ENCODE measurements around the gene AHR. TPM values are rescaled to one million over a fixed set of nuclear protein-coding genes. Genes with fewer than 3 reads are reported as not detected.

AHR gene
- 5.8 TPM for polyA plus RNA-seq

DNA sequence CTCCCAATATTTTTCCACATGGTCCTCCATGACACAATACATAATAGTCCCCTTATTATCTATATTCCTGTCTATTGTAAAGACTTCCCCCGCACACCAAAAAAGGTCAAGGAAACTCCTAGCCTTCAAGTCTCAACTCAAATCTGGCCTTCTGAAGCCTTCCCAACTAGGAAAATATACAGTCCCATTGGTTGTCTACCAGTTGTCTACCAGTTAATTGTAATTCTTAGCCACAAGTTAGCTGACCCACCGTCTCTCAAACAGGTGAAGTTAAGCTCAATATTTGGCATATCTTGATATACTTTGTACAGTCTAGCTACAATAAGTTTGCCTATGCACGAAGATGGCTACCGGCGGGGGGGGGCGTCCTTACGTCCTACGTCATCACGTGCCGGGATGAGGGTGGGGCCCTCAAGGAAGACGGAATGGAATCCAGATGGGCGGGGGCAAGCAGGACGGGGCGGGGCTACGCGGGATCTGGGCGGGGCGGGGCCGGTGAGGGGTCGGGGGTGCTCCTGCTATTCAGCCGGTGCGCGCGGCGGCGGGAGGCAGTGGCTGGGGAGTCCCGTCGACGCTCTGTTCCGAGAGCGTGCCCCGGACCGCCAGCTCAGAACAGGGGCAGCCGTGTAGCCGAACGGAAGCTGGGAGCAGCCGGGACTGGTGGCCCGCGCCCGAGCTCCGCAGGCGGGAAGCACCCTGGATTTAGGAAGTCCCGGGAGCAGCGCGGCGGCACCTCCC is at the start of gene AHR:
Gene AHR (plus strand): TSS at position 551 of the 738 bp plus-strand sequence. CDS start 613 bp downstream, outside the sequence.
- H3K4me1 Mint-ChIP-seq: peaks cover 24 to 32% (median 30%) of the 10 kb centered on the region in 3 donors
- peaks cover 3% of the 10 kb centered on the region for H3K36me3 Mint-ChIP-seq
- H3K4me3 Mint-ChIP-seq: peak within 1 kb of the TSS; percentile 88 to 95 (median 93)
- peak within 1 kb of the TSS; percentile 83 to 99 (median 90) for H3K27ac Mint-ChIP-seq
- H3K9me3 Mint-ChIP-seq: peaks cover 0 to 7% (median 0%) of the 10 kb centered on the region in 3 donors
- no peaks in the 10 kb centered on the region for H3K27me3 Mint-ChIP-seq

DNA sequence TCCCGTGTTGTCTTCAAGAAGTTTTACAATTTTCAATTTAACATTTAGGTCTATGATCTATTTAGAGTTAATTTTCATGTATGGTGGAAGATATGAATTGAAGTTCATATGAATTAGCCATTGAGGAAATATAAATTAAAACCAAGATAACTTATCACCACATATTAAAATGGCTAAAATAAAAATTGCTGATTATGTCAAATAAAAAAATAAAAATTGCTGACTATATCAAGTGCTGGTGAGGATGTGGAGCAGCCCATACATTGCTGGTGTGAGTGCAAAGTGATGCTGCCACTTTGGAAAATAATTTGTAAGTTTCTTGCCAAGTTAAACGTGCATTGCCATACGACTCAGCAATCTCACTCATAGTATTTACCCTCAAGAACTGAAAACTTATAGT is 44.6 kb upstream of the AHR start:
- Mint-ChIP-seq H3K27ac (no peak overlapping the region), H3K4me3 (no peak overlapping the region)

DNA sequence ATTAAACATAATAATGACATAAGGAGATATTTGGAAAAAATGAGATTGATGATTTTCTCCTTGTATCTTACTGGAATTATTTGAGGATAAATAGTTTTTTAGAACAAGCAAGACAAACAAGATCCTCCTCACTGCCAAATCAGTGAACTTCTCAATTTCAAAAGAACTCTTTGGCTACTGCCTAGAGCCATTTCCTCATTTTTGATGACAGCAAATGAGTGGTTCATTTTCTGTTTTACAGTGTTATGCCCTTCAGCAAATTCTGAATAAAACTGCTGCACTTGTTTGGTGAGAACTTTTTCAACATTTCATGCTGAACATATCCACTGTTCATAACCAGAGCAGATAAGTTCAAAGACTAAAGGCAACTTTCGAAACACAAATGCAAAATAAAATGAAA is 42.5 kb upstream of the AHR start:
- Mint-ChIP-seq H3K9me3 (peaks cover 0 to 2% (median 0%) of the 10 kb centered on the region in 3 donors), H3K27ac (no peak overlapping the region), H3K36me3 (no peaks in the 10 kb centered on the region), H3K27me3 (no peaks in the 10 kb centered on the region), H3K4me1 (no peaks in the 10 kb centered on the region), H3K4me3 (no peak overlapping the region)

More for the DNA sequence above, 44.6 kb upstream of the AHR start:
- peaks cover 0 to 2% (median 0%) of the 10 kb centered on the region in 3 donors for H3K9me3 Mint-ChIP-seq
- H3K27me3 Mint-ChIP-seq: no peaks in the 10 kb centered on the region
- no peaks in the 10 kb centered on the region for H3K4me1 Mint-ChIP-seq
- no peaks in the 10 kb centered on the region for H3K36me3 Mint-ChIP-seq

DNA sequence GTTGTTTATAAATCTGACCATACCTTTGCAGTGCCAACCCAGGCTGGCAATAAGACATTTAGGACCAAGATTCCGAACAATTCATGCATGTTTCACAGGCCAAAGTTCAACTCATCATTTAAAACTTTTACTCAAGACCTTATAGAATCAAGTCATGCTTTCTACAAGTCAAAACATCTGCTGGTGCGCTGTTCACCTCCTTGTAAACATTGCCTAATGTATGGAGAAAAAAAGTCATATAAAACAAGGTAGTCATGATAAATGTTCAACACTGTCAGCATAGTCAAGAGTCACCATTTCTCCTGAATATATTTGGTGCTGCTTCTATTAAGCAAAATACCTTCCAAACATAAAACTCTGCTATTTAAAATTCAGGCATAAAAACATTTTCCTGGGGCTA is 42.1 kb upstream of the AHR start:
- no peak overlapping the region for H3K4me3 Mint-ChIP-seq
- H3K27ac Mint-ChIP-seq: no peak overlapping the region
- H3K27me3 Mint-ChIP-seq: no peaks in the 10 kb centered on the region
- H3K9me3 Mint-ChIP-seq: peaks cover 0 to 2% (median 0%) of the 10 kb centered on the region in 3 donors
- no peaks in the 10 kb centered on the region for H3K4me1 Mint-ChIP-seq
- no peaks in the 10 kb centered on the region for H3K36me3 Mint-ChIP-seq

DNA sequence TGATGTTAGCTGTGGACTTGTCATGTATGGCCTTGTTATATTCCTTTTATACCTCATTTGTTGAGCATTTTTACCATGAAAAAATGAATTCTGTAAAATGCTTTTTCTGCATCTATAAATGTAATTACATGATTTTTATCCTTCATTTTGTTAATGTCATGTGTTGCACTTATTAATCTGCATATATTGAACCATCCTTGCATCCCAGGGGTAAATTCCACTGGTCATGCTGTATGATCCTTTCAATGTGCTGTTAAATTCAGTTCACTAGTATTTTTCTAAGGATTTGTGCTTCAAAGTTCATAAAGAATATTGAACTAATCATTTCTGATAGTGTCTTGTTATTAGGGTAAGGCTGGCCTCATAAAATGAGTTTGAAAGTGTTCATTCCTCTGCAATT is 31.9 kb upstream of the AHR start:
- Mint-ChIP-seq H3K36me3 (peaks cover 6% of the 10 kb centered on the region), H3K27me3 (no peaks in the 10 kb centered on the region), H3K4me3 (no peak overlapping the region), H3K4me1 (no peaks in the 10 kb centered on the region), H3K9me3 (peaks cover 8 to 29% (median 22%) of the 10 kb centered on the region in 3 donors), H3K27ac (no peak overlapping the region)

DNA sequence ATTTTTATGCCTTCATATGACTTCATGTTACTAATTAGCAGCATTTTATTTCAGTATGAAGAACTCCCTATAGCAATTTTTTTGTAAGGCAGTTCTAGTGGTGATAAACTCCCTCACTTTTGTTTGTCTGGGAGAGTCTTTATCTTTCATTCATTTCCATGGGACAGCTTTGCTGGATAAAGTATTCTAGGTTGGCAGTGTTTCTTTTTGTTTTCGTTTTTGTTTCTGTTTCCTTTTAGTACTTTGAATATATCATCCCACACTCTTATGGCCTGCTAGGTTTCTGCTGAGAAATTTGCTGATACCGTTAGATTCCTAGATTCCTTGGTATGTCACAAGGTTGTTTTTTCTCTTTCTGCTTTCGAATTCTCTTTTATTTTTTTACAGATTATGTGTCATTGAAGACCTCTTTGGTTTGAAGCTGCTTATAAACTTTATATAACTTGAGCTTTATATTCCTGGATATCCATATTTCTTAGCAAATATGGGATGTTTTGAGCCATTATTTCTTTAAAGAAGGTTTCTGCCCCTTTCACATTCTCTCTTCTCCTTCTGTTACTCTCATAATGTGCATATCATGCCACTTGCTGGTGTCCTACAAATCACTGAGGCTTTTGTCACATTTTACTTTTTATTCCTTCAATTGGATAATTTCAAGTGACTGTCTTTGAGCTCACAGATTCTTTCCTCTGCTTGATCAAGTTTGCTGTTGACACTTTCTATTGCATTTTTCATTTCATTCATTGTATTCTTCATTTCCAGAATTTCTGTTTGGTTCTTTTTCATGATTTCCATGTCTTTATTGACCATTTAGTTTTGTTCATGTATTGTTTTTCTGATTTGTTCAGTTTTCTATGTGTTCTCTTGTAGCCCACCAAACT is 28.9 kb upstream of the AHR start:
- Mint-ChIP-seq H3K4me3 (peak overlapping the region in 1 of 4 donors; percentile 77), H3K27ac (no peak overlapping the region), H3K4me1 (no peaks in the 10 kb centered on the region), H3K36me3 (peaks cover 6% of the 10 kb centered on the region), H3K9me3 (peaks cover 8 to 31% (median 22%) of the 10 kb centered on the region in 3 donors), H3K27me3 (no peaks in the 10 kb centered on the region)

DNA sequence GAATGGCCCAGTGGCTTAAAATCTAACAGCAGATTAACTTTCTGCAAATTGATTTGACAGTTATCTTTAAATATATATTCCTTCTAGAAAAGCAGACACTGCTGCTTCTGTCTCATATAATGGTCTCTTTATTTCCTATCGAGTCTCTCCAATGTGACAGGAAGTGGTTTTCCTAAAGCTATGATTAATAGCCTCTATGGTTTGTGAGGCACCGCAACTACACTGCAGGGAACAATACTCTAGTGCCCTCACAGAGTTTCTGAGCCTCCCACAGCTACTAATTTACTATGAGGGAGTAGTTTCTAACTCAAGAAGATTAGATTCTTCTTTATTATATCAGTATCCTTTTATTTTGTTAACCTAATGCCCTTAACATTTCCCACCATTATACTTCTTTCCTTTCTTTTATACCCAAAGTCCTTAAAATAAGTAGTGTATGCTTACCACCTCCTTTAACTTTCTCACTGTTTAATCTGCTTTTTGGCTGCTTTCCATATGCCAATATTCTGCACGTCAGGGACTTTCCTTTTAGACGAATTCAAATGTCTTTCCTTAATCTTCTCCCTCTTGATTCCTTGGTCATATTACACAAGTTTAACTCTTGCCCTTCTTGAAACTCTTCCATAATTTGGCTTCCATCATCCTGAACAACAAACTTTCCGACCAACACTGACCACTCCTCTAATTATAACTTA is 23.8 kb upstream of the AHR start:
- Mint-ChIP-seq H3K27me3 (no peaks in the 10 kb centered on the region), H3K4me3 (no peak overlapping the region), H3K4me1 (peaks cover 0 to 1% (median 0%) of the 10 kb centered on the region in 3 donors), H3K9me3 (peaks cover 3 to 7% (median 4%) of the 10 kb centered on the region in 3 donors), H3K27ac (no peak overlapping the region), H3K36me3 (no peaks in the 10 kb centered on the region)

DNA sequence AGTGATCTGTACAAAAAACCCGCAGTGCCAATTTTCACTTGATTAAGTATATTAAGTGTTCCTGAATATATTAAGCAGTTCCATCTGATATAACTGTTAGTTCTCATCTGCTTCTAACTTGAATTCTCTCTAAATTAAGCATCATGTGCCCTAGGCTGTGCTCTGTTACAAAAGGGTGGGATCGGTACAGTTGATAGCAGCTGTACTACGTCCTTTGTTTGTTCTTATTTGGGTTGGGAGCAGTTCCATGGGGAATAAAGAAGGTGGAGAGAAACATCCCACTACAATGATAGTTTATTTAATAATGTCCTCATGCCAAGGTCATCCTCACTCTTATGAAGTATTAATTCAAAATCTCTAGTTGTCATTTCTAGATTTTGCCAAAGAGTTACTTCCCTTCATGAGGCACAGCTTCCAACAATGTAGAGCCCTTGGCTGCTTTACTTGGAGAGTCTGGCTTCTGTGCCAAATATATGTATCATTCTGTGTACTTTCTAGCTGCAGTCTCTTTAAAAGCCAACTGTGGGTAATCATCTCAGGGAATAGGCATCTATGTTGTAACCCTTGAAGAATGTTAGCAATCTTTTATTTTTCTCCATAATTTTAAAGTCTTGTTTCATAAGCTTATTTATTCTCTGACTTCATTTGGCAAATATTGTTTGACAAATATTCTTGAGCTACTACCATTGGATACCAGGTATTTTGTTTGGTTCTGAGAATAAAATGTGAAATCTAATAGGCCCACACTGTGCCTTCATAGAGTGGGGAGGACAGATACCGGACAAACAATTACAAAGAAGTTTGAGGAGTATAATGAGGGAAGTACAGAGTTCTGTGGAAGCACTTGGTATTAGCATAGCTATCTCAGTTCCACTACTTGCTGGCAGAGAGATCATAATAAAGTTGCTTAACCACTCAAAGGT is 22.4 kb upstream of the AHR start:
- H3K4me3 Mint-ChIP-seq: no peak overlapping the region
- H3K36me3 Mint-ChIP-seq: no peaks in the 10 kb centered on the region
- peaks cover 0 to 3% (median 2%) of the 10 kb centered on the region in 3 donors for H3K9me3 Mint-ChIP-seq
- H3K4me1 Mint-ChIP-seq: peaks cover 0 to 1% (median 0%) of the 10 kb centered on the region in 3 donors
- no peaks in the 10 kb centered on the region for H3K27me3 Mint-ChIP-seq
- H3K27ac Mint-ChIP-seq: no peak overlapping the region

DNA sequence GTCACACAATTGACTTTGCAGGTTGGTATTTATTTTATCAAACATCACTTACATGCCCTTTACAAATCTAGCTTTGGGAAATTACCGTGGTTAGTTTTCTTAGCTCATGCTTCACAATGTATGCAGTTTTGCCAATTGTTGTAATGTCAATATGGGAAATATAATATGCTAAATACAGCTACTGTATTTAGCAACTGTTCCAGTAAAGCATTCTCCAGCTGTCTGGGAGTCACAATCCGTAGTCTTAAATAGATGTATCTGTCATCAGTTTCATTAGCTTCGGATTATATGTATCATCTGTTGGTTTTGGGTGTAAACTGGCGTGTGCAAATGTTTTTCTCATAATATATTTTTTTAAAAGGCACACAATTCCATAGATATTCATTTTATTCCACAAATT is 19.4 kb upstream of the AHR start:
- H3K36me3 Mint-ChIP-seq: peaks cover under 1% of the 10 kb centered on the region
- no peaks in the 10 kb centered on the region for H3K27me3 Mint-ChIP-seq
- H3K9me3 Mint-ChIP-seq: peaks cover 0 to 3% (median 1%) of the 10 kb centered on the region in 3 donors
- H3K4me3 Mint-ChIP-seq: no peak overlapping the region
- H3K4me1 Mint-ChIP-seq: peaks cover 0 to 1% (median 0%) of the 10 kb centered on the region in 3 donors
- no peak overlapping the region for H3K27ac Mint-ChIP-seq

DNA sequence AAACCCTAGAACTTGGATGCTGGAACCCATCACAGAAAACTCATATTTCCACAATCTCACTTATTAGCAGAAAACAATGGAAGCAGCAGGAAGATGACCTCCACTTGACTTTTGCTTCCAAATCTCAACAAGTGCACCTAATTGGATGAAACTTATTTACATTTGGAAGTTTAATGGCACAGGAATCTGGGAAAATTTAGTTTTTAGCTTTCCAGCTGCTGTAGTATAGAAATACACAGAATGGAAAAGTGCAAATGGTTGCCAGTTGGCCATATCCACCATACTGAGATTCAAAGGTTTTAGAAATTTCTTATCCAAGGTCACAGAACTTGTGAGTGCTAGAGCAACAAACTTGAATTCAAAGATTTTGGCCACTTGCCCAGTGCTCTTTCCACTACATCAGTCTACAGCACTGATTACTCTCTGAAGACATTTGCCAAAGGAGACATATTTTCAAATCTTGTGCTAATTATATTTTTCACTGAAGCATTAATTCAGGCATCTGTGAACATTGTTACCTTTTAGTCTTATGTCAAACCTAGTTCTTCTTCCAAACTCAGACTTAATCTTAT is 9.3 kb upstream of the AHR start:
- H3K36me3 Mint-ChIP-seq: peaks cover 3% of the 10 kb centered on the region
- H3K27me3 Mint-ChIP-seq: peaks cover 2% of the 10 kb centered on the region
- no peak overlapping the region for H3K4me3 Mint-ChIP-seq
- no peaks in the 10 kb centered on the region for H3K9me3 Mint-ChIP-seq
- no peaks in the 10 kb centered on the region for H3K4me1 Mint-ChIP-seq
- no peak overlapping the region for H3K27ac Mint-ChIP-seq

DNA sequence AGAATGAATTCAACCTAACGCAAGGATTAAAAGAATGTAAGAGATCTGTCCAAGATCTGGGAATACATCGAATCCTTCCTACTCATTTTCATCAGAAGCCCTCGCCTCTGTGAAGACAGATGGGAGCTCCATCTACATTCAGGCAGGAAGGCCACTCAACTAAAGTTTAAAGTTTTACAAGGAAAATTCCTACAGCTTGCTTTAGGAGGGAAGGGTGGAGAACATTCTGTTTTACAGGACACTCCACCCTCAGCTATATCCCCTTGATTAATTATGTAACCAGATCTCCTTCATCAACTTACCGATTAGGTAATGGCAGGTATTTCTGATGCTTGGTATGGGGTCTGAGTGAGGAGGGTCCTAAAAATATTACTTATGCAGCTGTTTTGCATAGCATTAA is 5.6 kb upstream of the AHR start:
- H3K4me3 Mint-ChIP-seq: no peak overlapping the region
- no peaks in the 10 kb centered on the region for H3K27me3 Mint-ChIP-seq
- peaks cover 0 to 3% (median 0%) of the 10 kb centered on the region in 3 donors for H3K9me3 Mint-ChIP-seq
- no peaks in the 10 kb centered on the region for H3K36me3 Mint-ChIP-seq
- peaks cover 8 to 10% (median 10%) of the 10 kb centered on the region in 3 donors for H3K4me1 Mint-ChIP-seq
- no peak overlapping the region for H3K27ac Mint-ChIP-seq

DNA sequence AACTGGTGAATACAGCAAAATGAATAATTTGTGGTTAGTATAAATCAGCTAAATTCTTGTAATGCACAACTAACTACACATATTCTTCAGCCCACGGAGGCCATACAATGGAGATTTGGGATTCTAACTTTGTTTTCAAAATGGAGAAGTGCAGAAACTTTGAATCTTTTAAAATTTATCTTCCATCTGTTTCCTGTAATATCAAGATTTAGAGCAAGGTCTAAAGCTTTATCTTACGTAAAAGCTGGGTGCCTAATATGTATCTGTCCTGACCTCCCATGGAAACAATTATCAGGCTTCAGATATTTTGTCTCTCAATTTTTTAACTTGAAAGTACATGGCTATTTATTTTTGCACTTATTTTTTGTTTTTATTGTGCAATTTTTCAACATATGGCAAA is 5.0 kb upstream of the AHR start:
- no peaks in the 10 kb centered on the region for H3K27me3 Mint-ChIP-seq
- peaks cover 3% of the 10 kb centered on the region for H3K36me3 Mint-ChIP-seq
- no peak overlapping the region for H3K27ac Mint-ChIP-seq

DNA sequence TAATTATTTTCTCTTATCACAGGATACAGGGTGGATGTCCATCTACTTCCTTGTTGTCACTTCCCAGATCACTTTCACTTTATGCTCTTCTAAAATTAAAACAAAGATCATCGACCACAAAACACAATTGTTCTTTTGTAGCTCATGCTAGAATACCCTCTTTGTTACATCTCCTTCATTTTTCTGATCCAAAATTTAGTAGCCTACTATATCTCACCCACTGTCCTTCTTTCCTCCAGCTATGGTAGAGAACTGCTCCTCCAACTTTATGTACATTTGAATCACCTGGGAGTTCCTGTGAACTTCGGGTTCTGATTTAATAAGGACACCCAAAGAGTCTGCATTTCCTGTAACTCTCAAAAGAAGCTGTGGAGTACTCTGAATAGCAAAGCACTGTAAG is 1.2 kb upstream of the AHR start:
- Mint-ChIP-seq H3K9me3 (peaks cover 0 to 7% (median 0%) of the 10 kb centered on the region in 3 donors), H3K4me3 (peak overlapping the region; percentile 25 to 87 (median 50)), H3K27me3 (no peaks in the 10 kb centered on the region), H3K27ac (peak overlapping the region in 2 of 3 donors; percentile 83 to 99), H3K4me1 (peaks cover 22 to 26% (median 23%) of the 10 kb centered on the region in 3 donors), H3K36me3 (peaks cover 3% of the 10 kb centered on the region)

More for the DNA sequence above, 5.0 kb upstream of the AHR start:
- Mint-ChIP-seq H3K4me3 (no peak overlapping the region), H3K9me3 (peaks cover 0 to 7% (median 0%) of the 10 kb centered on the region in 3 donors), H3K4me1 (peaks cover 12 to 15% (median 14%) of the 10 kb centered on the region in 3 donors)
